GM10266 (cell line): Measurements from ENCODE around the gene TUBG2.
"Not testable (repeated sequence)": the region's sequence is repeated elsewhere in the genome, so short reads cannot be mapped to it uniquely, and the experiment has no call there.

Source experiments
- DNase-seq: peaks from one replicate; pipeline ENCODE4 v3.0.0; 2012; ENCODE audit errors: extremely low spot score
- TF ChIP-seq, protein P1 (sequence below): IDR thresholded peaks from 2 replicates; pipeline ENCODE4 v1.5.1; 2012; ENCODE audit warnings: mild to moderate bottlenecking, low read depth; ENCODE audit not compliant: control insufficient read depth, insufficient read depth; ENCODE audit errors: missing control alignments

TUBG2 gene

DNA sequence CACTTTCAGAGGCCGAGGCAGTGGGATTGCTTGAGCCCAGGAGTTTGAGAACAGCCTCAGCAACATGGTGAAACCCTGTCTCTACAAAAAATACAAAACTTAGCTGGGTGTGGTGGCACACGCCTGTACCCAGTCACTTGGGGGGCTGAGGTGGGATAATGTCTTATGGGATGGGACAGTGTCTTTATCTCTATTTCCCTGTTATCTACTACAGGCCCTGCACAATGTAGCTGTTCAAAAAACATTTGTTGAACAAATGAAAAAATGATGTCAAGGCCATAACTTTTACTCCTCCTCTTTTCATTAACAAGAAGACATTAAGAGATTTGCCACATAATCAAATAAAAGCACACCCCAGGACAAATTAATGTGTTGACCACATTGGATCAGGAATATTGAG lies 35.8 kb upstream of the TUBG2 start:
- TF ChIP-seq, protein P1, sequence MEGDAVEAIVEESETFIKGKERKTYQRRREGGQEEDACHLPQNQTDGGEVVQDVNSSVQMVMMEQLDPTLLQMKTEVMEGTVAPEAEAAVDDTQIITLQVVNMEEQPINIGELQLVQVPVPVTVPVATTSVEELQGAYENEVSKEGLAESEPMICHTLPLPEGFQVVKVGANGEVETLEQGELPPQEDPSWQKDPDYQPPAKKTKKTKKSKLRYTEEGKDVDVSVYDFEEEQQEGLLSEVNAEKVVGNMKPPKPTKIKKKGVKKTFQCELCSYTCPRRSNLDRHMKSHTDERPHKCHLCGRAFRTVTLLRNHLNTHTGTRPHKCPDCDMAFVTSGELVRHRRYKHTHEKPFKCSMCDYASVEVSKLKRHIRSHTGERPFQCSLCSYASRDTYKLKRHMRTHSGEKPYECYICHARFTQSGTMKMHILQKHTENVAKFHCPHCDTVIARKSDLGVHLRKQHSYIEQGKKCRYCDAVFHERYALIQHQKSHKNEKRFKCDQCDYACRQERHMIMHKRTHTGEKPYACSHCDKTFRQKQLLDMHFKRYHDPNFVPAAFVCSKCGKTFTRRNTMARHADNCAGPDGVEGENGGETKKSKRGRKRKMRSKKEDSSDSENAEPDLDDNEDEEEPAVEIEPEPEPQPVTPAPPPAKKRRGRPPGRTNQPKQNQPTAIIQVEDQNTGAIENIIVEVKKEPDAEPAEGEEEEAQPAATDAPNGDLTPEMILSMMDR: no peak
- no peak for DNase-seq

DNA sequence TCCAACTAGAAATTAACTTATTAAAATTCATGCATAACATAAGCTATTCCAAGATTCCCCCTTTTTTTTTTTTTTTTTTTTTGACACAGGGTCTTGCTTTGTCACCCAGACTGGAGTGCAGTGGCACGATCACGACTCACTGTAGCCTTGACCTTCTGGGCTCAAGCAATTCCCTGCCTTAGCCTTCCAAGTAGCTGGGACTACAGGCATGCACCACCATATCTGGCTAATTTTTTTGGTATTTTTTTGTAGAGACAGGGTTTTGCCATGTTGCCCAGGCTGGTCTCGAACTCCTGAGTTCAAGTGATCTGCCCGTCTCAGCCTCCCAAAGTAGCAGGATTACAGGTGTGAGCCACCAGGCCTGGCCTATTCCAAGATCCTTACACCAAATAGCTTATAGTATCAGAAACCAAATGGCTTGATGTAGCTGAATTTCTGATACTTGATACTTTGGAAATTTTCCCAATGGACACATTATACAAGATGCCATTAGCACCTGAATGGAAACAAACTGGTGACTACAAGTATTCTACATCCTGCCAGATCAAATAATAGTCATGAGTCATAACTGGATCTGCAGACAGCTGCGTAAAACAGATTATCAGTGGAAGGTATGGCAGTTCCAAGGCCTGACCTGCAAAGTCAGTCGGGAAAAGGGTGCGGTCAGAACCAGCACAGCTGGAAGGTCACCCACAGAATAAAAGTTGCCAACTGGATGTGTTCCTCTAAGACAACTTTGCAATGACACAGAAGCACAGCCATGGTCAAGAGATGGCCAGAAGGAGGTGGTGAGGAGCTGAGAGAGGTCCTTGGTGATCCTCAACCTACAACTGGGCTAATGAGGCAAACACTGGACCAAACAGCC lies 35.1 kb upstream of the TUBG2 start:
- TF ChIP-seq, protein P1: no peak
- no peak for DNase-seq

DNA sequence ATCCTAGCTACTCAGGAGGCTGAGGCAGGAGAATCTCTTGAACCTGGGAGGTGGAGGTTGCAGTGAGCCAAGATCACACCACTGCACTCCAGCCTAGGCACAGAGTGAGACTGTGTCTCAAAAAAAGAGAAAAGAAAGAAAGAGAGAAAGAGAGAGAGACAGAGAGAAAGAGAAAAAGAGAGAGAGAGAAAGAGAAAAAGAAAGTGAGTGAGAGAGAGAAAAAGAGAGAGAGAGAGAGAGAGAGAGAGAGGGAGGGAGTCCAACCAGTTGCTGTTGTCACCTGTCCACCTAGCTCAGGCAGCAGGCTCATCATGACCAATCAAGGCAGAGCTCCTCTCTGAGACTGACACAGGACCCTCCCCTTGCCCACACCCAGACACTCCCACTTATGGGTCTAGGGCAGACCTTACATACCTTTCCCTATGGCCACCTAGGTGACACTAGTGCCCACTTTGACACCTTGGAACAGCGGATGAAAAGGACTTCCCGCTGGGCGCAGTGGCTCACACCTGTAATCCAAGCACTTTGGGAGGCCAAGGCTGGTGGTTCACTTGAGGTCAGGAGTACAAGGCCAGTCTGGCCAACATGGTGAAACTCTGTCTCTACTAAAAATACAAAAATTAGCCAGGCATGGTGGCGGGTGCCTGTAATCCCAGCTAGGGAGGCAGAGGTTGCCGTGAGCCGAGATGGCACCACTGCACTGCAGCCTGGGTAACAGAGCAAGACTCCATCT lies 31.9 kb upstream of the TUBG2 start:
- not testable (repeated sequence) for DNase-seq

DNA sequence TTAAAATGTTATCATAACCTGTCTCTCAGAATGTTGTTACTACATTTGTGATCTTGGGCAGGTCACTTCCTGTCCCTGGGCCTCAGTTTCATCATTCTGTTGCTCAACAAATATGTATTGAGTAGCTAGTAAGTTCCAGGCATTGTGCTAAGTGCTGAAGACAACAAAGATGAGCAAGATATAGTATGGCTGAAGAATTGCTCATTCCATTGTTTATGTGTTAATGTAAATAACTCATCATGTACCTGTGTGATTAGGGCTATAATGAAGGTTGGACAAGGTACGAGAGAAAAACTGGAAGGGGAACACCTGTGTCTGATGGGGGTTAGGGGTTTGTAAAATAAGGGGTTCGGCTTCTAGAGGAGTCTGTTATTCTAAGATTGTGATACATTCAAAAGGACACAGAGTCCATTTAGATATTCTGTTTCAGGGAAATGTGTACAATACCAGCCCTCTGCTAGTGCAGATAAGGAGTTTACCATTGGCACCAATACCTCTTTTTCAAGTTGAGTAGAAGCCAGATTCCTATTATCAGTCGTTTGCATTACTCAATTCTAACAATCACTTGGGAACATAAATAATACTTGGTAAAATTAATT lies 29.6 kb upstream of the TUBG2 start:
- DNase-seq: no peak
- TF ChIP-seq, protein P1: no peak

DNA sequence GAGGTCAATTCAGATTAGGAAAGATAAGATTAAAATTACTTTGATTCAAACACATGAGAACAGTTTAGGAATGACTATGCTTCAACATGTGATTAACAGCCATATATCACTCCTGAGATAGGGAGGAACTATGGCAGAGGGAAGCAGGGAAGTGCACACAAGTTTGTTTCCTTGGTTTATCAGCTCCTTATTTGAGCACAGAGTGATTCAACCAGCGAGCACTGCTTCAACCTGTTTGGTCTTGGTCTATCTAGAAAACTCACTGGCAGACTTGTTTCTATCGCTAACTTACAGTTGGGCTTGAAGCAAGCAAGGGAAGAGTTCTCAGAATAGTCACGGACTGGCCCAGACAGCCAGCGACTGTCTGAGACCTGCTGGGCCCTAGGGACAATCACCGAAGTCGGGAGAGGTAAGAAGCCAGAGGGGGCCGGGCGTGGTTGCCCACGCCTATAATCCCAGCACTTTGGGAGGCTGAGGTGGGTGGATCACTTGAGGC lies 26.1 kb upstream of the TUBG2 start:
- no peak for DNase-seq
- TF ChIP-seq, protein P1: no peak

DNA sequence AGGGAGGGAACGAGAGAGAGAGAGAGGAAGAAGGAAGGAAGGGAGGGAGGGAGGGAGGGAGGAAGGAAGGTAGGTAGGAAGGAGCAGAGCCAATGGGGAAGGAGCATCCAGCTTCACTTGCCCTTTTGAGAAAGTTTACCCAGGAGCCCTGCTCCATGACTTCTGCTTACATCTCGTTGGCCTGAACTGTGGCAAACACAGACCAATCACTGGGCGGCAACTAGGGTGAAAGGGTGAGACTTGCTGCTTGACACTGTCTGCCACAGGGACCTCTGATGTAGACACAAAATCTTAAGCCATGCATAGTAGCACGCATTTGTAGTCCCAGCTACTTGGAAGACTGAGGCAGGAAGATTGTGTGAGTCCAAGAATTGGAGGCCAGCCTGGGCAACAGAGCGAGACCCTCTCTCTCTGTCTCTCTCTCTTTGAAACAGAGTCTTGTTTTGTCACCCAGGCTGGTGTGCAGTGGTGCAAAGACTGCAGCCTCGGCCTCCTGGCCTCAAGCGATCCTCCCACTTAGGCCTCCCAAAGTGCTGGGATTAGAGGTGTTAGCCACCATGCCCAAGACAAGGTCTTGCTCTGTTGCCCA lies 19.5 kb upstream of the TUBG2 start:
- TF ChIP-seq, protein P1: no peak
- no peak for DNase-seq

DNA sequence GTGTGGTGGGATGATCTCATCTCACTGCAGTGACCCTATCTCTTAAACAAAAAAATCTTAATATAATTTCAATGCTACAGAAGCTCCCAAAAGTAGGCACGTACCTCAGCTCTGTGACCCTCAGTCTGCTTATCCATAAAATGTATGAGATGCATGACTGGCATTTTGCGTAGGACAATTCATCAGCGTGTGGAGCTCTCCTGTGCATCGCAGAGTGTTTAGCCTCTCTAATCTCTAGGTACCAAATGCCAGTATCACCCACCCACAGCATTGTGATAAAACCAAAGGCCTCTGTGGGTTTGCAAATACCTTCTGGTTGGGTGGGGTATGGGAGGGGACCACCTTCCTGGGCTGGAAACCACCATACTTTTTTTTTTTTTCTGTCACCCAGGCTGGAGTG lies 19.0 kb upstream of the TUBG2 start:
- DNase-seq: no peak
- TF ChIP-seq, protein P1: no peak
